22Rv1 (cell line): ENCODE results near the gene CPXM1.
"Not testable (repeated sequence)": the region's sequence is repeated elsewhere in the genome, so short reads cannot be mapped to it uniquely, and the experiment has no call there.

Experiments
- CTCF ChIP-seq: fragments of 450-650 bp; IDR thresholded peaks from 2 replicates; pipeline ENCODE4 v1.5.1; 2017; ENCODE audit warnings: mild to moderate bottlenecking
- ZFX ChIP-seq: fragments of 450-650 bp; IDR thresholded peaks from 2 replicates; pipeline ENCODE4 v1.6.1; 2017; ENCODE audit warnings: antibody characterized with exemption, borderline replicate concordance

DNA sequence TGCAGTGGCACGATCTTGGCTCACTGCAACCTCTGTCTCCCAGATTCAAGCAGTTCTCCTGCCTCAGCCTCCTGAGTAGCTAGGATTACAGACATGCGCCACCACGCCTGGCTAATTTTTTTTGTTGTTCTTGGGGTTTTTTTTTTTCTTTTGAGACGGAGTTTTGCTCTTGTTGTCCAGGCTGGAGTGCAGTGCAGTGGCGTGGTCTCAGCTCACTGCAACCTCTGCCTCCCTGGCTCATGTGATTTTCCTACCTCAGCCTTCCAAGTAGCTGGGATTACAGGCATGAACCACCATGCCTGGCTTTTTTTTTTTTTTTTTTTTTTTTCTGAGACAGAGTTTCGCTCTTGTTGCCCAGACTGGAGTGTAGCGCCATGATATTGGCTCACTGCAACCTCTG, 30.8 kb upstream of the CPXM1 start:
- TF ChIP-seq CTCF, ZFX: not testable (repeated sequence)
